GM12878 (cell line): ENCODE data around the gene MT1H. TPM values are rescaled to one million over a fixed set of nuclear protein-coding genes. Genes with fewer than 3 reads are reported as not detected.

Source experiments
- ATF2 ChIP-seq: IDR thresholded peaks from 2 replicates; pipeline ENCODE4 v1.6.1; 2012; ENCODE audit warnings: low read length, inconsistent platforms
- BMI1 ChIP-seq: fragments of 450-650 bp; IDR thresholded peaks from 2 replicates; pipeline ENCODE4 v1.6.1; 2016; ENCODE audit warnings: mild to moderate bottlenecking, moderate library complexity, borderline replicate concordance
- CBX3 ChIP-seq: fragments of 200-600 bp; sonication (generic); IDR thresholded peaks from 2 replicates; pipeline ENCODE4 v1.6.1; 2016; ENCODE audit warnings: low read depth, borderline replicate concordance
- CTCF ChIP-seq, 3 experiments: IDR thresholded peaks in 2 of 3; conservative IDR thresholded peaks in 1 of 3; 2 replicates each; pipeline ENCODE4 v1.5.1; 2011; ENCODE audit warnings: low read depth in 3 of 3, low read length in 3 of 3, mild to moderate bottlenecking in 3 of 3, control low read depth in 2 of 3, moderate library complexity in 2 of 3, inconsistent platforms in 1 of 3, mixed read lengths in 1 of 3; ENCODE audit not compliant: control insufficient read depth in 2 of 3, insufficient read depth in 1 of 3; ENCODE audit errors: extremely low read depth in 1 of 3
- EED ChIP-seq: sonication (generic); IDR thresholded peaks from 2 replicates; pipeline ENCODE4 v1.6.1; 2016; ENCODE audit warnings: antibody characterized with exemption, low read depth
- EZH2 ChIP-seq: IDR thresholded peaks from 2 replicates; pipeline ENCODE4 v1.6.1; 2012; ENCODE audit warnings: low read depth, mild to moderate bottlenecking, control low read depth, inconsistent platforms, low read length, borderline replicate concordance; ENCODE audit not compliant: control insufficient read depth
- HCFC1 ChIP-seq: fragments of 150-350 bp; IDR thresholded peaks from 2 replicates; pipeline ENCODE4 v1.6.1; 2014; ENCODE audit warnings: low read length
- HDAC6 ChIP-seq: fragments of 200-600 bp; sonication (generic); IDR thresholded peaks from one replicate; pipeline ENCODE4 v1.8.0; 2017; ENCODE audit warnings: antibody characterized with exemption; ENCODE audit not compliant: unreplicated experiment
- MTA2 ChIP-seq: fragments of 450-650 bp; IDR thresholded peaks from 2 replicates; pipeline ENCODE4 v1.6.1; 2016; ENCODE audit warnings: low read depth, mild to moderate bottlenecking, moderate library complexity
- MXI1 ChIP-seq: fragments of 150-350 bp; IDR thresholded peaks from 2 replicates; pipeline ENCODE4 v1.6.1; 2011; ENCODE audit warnings: low read depth, mild to moderate bottlenecking, inconsistent platforms, low read length, improper control_type of control experiment
- NR2F1 ChIP-seq: fragments of 450-650 bp; conservative IDR thresholded peaks from 2 replicates; pipeline ENCODE4 v1.6.1; 2017; ENCODE audit warnings: mild to moderate bottlenecking
- PAX5 ChIP-seq: IDR thresholded peaks from 2 replicates; pipeline ENCODE4 v1.6.1; 2011; ENCODE audit warnings: low read depth, low read length, borderline replicate concordance
- RELA ChIP-seq: fragments of 450-650 bp; IDR thresholded peaks from 2 replicates; pipeline ENCODE4 v1.8.0; 2014; ENCODE audit warnings: borderline replicate concordance; ENCODE audit not compliant: partially characterized antibody
- RELB ChIP-seq: fragments of 450-650 bp; IDR thresholded peaks from 2 replicates; pipeline ENCODE4 v1.6.1; 2017; ENCODE audit warnings: low read depth, mild to moderate bottlenecking, moderate library complexity
- RFX5 ChIP-seq: IDR thresholded peaks from 2 replicates; pipeline ENCODE4 v1.6.1; 2011; ENCODE audit warnings: low read depth, low read length, improper control_type of control experiment
- SMAD1 ChIP-seq: fragments of 450-650 bp; IDR thresholded peaks from 2 replicates; pipeline ENCODE4 v1.6.1; 2018; ENCODE audit warnings: mild to moderate bottlenecking, low read depth; ENCODE audit not compliant: partially characterized antibody
- STAT1 ChIP-seq: fragments of 450-650 bp; conservative IDR thresholded peaks from 2 replicates; pipeline ENCODE4 v1.6.1; 2014; ENCODE audit warnings: antibody characterized with exemption, mild to moderate bottlenecking
- TBL1XR1 ChIP-seq: IDR thresholded peaks from 2 replicates; pipeline ENCODE4 v1.6.1; 2012; ENCODE audit warnings: low read depth, low read length, improper control_type of control experiment
- TCF12 ChIP-seq: IDR thresholded peaks from 2 replicates; pipeline ENCODE4 v1.6.1; 2011; ENCODE audit warnings: low read depth, mild to moderate bottlenecking, low read length
- USF1 ChIP-seq: IDR thresholded peaks from 2 replicates; pipeline ENCODE4 v1.6.1; 2011; ENCODE audit warnings: borderline replicate concordance, low read depth, mild to moderate bottlenecking, moderate library complexity, mixed read lengths, low read length; ENCODE audit not compliant: insufficient read depth; ENCODE audit errors: extremely low read length
- ZBED1 ChIP-seq: IDR thresholded peaks from 2 replicates; pipeline ENCODE4 v1.6.1; 2016; ENCODE audit warnings: borderline replicate concordance
- ZBTB40 ChIP-seq: fragments of 450-650 bp; IDR thresholded peaks from 2 replicates; pipeline ENCODE4 v1.6.1; 2016; ENCODE audit warnings: mild to moderate bottlenecking, moderate library complexity, borderline replicate concordance
- polyA plus RNA-seq, 11 experiments: library from polyadenylated mRNA; depleted of rRNA in 4 of 11; unstranded in 6 of 11; stranded (reverse) in 5 of 11; fragments of >200 nt; fragmentation: Nextera tagmentation in 4 of 11; fragmentation: Illumina TruSeq in 1 of 11; extraction: Ambion mirVana in 4 of 11; extraction: Trizol in 1 of 11; gene quantifications; 1 replicate in 1 of 11; 2 replicates in 10 of 11; pipeline versions ENCODE4 v1.2.1 to v1.2.3, GENCODE V29; 2011 to 2016; ENCODE audit warnings: inconsistent platforms in 2 of 11, missing spikeins in 2 of 11, low read depth in 1 of 11
- total RNA-seq, 4 experiments: library from RNA; depleted of rRNA in 3 of 4; stranded (reverse); fragments of >200 nt in 3 of 4; fragmentation: Illumina TruSeq in 1 of 4; extraction: Trizol in 1 of 4; gene quantifications; 2 replicates each; pipeline versions ENCODE4 v1.2.1 to v1.2.3, GENCODE V29; 2013 to 2021

Gene MT1H
- total and polyA plus RNA-seq, 10 of the 15 experiments (the other 5 are each of a cell fraction or from before 2014, with no cell fraction given) = 0.40 to 6.0 (median 1.1) TPM; not detected in 2

- TF ChIP-seq ZBTB40 = no peak
- TF ChIP-seq EZH2 = no peak
- TF ChIP-seq BMI1 = no peak
- no peak for TF ChIP-seq STAT1
- TF ChIP-seq SMAD1 = no peak
- no peak for TF ChIP-seq PAX5
- no peak for TF ChIP-seq TCF12
- TF ChIP-seq ATF2 = no peak
- no peak for TF ChIP-seq RFX5
- no peak for TF ChIP-seq HCFC1
- no peak for TF ChIP-seq HDAC6
- TF ChIP-seq TBL1XR1 = no peak
- no peak for TF ChIP-seq MTA2
- TF ChIP-seq RELA = no peak
- no peak for TF ChIP-seq CBX3
- TF ChIP-seq RELB = peak; percentile 65
- TF ChIP-seq CTCF (IDR thresholded peaks at IDR 0.05 in 2 of 3, conservative IDR thresholded peaks at IDR 0.05 in 1 of 3; ENCODE audit: control insufficient read depth in 2 of 3, extremely low read depth in 1 of 3, insufficient read depth in 1 of 3, low read depth in 3 of 3, low read length in 3 of 3) = peak; percentile 3 to 34 (median 22); a peak in 3 of 6 replicates
- 0 out of 2 replicates have a peak, but pooled peaks have one; percentile 27 for TF ChIP-seq EED
- TF ChIP-seq ZBED1 = no peak
- TF ChIP-seq NR2F1 = no peak
- TF ChIP-seq USF1 = no peak
- no peak for TF ChIP-seq MXI1
These were observed 39.5 kb upstream of the MT1H start (continued) for GRCh38 chr16:56630134-56630533.
